Caco-2 (cell line): ENCODE data around the gene EDC4. TPM values are rescaled to one million over a fixed set of nuclear protein-coding genes. Genes with fewer than 3 reads are reported as not detected.

Experiments
- BruUV-seq: library from RNA; stranded (reverse); fragments of 400-500 nt; replicated peaks from 2 replicates; lab custom pipeline; 2021; lab: Mats Ljungman, UMichigan
- CTCF ChIA-PET: fragments of 300-600 bp; sonication (Branson Sonifier 250); formaldehyde crosslinking; loops from one replicate; lab custom pipeline; 2022; ENCODE audit warnings: antibody characterized with exemption; lab: Charles Lee
- POLR2A ChIA-PET: fragments of 300-600 bp; sonication (Branson Sonifier 250); formaldehyde crosslinking; loops from one replicate; lab custom pipeline; 2022; ENCODE audit warnings: antibody characterized with exemption; lab: Charles Lee
- DNase-seq, 2 experiments: peaks; one replicate each; pipeline versions ENCODE4 v3.0.0 to v3.0.0-alpha.2; 2020 to 2022
- H3K27me3 ChIP-seq: replicated peaks from 2 replicates; pipeline ENCODE4 v1.6.0; 2011; ENCODE audit warnings: low read length; ENCODE audit not compliant: control insufficient read depth, insufficient read depth
- H3K36me3 ChIP-seq: 2 replicates; pipeline ENCODE4 v1.5.1; 2011; ENCODE audit warnings: low read length; ENCODE audit not compliant: control insufficient read depth, insufficient read depth
- H3K4me1 ChIP-seq: fragments of 250-450 bp; sonication (Bioruptor Pico); 2 replicates; pipeline ENCODE4 v1.5.1; 2020; ENCODE audit warnings: mild to moderate bottlenecking
- H3K4me3 ChIP-seq: 2 replicates; pipeline ENCODE4 v1.5.1; 2011; ENCODE audit warnings: low read depth, mild to moderate bottlenecking, control low read depth, low read length
- H3K9me3 ChIP-seq: fragments of 250-450 bp; sonication (Bioruptor Pico); 2 replicates; pipeline ENCODE4 v1.5.1; 2020; ENCODE audit warnings: mild to moderate bottlenecking, moderate library complexity
- H3K27ac Mint-ChIP-seq: one replicate; pipeline ENCODE4 v1.8.0; 2022; ENCODE audit warnings: mixed read lengths; ENCODE audit not compliant: unreplicated experiment
- H3K27me3 Mint-ChIP-seq: one replicate; pipeline ENCODE4 v1.8.0; 2022; ENCODE audit warnings: mixed read lengths; ENCODE audit not compliant: insufficient read depth, unreplicated experiment
- H3K36me3 Mint-ChIP-seq: one replicate; pipeline ENCODE4 v1.8.0; 2022; ENCODE audit warnings: mild to moderate bottlenecking, mixed read lengths; ENCODE audit not compliant: insufficient read depth, unreplicated experiment
- H3K4me1 Mint-ChIP-seq: one replicate; pipeline ENCODE4 v1.8.0; 2022; ENCODE audit warnings: low read depth, mixed read lengths; ENCODE audit not compliant: unreplicated experiment
- H3K4me3 Mint-ChIP-seq: one replicate; pipeline ENCODE4 v1.8.0; 2022; ENCODE audit warnings: mild to moderate bottlenecking, moderate library complexity, mixed read lengths; ENCODE audit not compliant: unreplicated experiment
- H3K9me3 Mint-ChIP-seq: one replicate; pipeline ENCODE4 v1.8.0; 2022; ENCODE audit warnings: mixed read lengths; ENCODE audit not compliant: unreplicated experiment
- intact Hi-C: fragments of 100-400 bp; cut with micrococcal nuclease; formaldehyde crosslinking; loops from one replicate; pipeline ENCODE4 v1.10.0; 2022; ENCODE audit not compliant: unreplicated experiment
- total RNA-seq: library from RNA; stranded (reverse); gene quantifications from 2 replicates; pipeline ENCODE4 v1.2.3, GENCODE V29; 2022
- TF ChIP-seq, protein P1 (sequence below), 2 experiments: fragments of 200-600 bp in 1 of 2; IDR thresholded peaks; 1 replicate in 1 of 2; 2 replicates in 1 of 2; pipeline versions ENCODE4 v1.5.1 to v1.8.0; 2011 to 2022; ENCODE audit warnings: antibody characterized with exemption in 1 of 2, control low read depth in 1 of 2, inconsistent platforms in 1 of 2, low read depth in 1 of 2, low read length in 1 of 2, mild to moderate bottlenecking in 1 of 2, moderate library complexity in 1 of 2; ENCODE audit not compliant: insufficient read depth in 1 of 2, severe bottlenecking in 1 of 2, unreplicated experiment in 1 of 2

Gene EDC4
- total RNA-seq, 1 experiment from 2014 or later, result 139 TPM

DNA sequence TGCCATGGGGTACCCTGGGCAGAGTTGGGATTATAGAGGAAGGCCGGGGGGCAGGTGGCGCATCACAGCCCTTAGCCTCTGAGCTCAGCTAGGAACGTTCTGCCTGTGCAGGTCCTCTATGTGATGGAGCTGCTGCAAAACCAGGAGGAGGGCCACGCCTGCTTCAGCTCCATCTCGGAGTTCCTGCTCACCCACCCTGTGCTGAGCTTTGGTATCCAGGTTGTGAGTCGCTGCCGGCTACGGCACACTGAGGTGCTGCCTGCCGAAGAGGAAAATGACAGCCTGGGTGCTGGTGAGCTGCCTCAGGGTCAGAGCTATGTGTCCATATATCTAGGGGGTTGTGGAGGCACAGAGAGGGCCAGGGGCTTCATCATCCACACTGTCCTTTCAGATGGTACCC lies 6.0 kb downstream of the EDC4 start:
- Histone ChIP-seq H3K9me3 (no peaks in the 10 kb centered on the region), H3K4me1 (peaks cover 29% of the 10 kb centered on the region), H3K4me3 (no peak overlapping the region), H3K36me3 (peaks cover 21% of the 10 kb centered on the region), H3K27me3 (no peaks in the 10 kb centered on the region)
- Mint-ChIP-seq H3K4me3 (no peak overlapping the region), H3K27ac (no peak overlapping the region), H3K27me3 (no peaks in the 10 kb centered on the region), H3K9me3 (no peaks in the 10 kb centered on the region), H3K36me3 (peaks cover 80% of the 10 kb centered on the region), H3K4me1 (peaks cover 45% of the 10 kb centered on the region)
- TF ChIP-seq, protein P1, sequence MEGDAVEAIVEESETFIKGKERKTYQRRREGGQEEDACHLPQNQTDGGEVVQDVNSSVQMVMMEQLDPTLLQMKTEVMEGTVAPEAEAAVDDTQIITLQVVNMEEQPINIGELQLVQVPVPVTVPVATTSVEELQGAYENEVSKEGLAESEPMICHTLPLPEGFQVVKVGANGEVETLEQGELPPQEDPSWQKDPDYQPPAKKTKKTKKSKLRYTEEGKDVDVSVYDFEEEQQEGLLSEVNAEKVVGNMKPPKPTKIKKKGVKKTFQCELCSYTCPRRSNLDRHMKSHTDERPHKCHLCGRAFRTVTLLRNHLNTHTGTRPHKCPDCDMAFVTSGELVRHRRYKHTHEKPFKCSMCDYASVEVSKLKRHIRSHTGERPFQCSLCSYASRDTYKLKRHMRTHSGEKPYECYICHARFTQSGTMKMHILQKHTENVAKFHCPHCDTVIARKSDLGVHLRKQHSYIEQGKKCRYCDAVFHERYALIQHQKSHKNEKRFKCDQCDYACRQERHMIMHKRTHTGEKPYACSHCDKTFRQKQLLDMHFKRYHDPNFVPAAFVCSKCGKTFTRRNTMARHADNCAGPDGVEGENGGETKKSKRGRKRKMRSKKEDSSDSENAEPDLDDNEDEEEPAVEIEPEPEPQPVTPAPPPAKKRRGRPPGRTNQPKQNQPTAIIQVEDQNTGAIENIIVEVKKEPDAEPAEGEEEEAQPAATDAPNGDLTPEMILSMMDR (IDR thresholded peaks at IDR 0.05; ENCODE audit: insufficient read depth in 1 of 2, low read depth in 1 of 2, low read length in 1 of 2, severe bottlenecking in 1 of 2, unreplicated experiment in 1 of 2), result no peak
- CTCF ChIA-PET, result interaction anchor here (1.3 kb wide), 1 partner anchor 62 kb away, joined by 3 read pairs; no protein-coding TSS in a partner anchor
- no peak for DNase-seq
- POLR2A ChIA-PET, result no interaction called here
- BruUV-seq, result no TSS peak
- intact Hi-C loops, result no loop called here

DNA sequence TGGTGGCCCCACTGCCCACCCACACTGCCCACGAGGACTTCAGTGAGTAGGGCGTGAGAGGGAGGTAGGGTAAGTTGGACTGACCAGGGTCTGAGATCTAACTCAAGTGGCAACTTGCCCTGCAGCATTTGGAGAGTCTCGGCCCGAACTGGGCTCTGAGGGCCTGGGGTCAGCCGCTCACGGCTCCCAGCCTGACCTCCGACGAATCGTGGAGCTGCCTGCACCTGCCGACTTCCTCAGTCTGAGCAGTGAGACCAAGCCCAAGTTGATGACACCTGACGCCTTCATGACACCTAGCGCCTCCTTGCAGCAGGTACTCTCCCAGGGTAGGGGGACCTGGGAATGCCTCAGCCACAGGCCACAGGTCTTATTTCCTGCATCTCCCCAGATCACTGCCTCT lies 6.6 kb downstream of the EDC4 start:
- Mint-ChIP-seq H3K4me1 (peaks cover 44% of the 10 kb centered on the region), H3K27me3 (no peaks in the 10 kb centered on the region), H3K4me3 (no peak overlapping the region), H3K9me3 (no peaks in the 10 kb centered on the region), H3K36me3 (peaks cover 85% of the 10 kb centered on the region), H3K27ac (no peak overlapping the region)
- POLR2A ChIA-PET, result no interaction called here
- TF ChIP-seq, protein P1 (IDR thresholded peaks at IDR 0.05; ENCODE audit: insufficient read depth in 1 of 2, low read depth in 1 of 2, low read length in 1 of 2, severe bottlenecking in 1 of 2, unreplicated experiment in 1 of 2), result no peak
- no TSS peak for BruUV-seq
- CTCF ChIA-PET, result interaction anchor here (1.6 kb wide), 1 partner anchor 14 kb away, joined by 4 read pairs; no protein-coding TSS in a partner anchor
- intact Hi-C loops, result no loop called here
- H3K36me3 ChIP-seq, result peaks cover 19% of the 10 kb centered on the region
- no peak for DNase-seq
- H3K4me3 ChIP-seq, result no peak overlapping the region
- no peaks in the 10 kb centered on the region for H3K27me3 ChIP-seq
- H3K4me1 ChIP-seq, result peaks cover 30% of the 10 kb centered on the region
- no peaks in the 10 kb centered on the region for H3K9me3 ChIP-seq

DNA sequence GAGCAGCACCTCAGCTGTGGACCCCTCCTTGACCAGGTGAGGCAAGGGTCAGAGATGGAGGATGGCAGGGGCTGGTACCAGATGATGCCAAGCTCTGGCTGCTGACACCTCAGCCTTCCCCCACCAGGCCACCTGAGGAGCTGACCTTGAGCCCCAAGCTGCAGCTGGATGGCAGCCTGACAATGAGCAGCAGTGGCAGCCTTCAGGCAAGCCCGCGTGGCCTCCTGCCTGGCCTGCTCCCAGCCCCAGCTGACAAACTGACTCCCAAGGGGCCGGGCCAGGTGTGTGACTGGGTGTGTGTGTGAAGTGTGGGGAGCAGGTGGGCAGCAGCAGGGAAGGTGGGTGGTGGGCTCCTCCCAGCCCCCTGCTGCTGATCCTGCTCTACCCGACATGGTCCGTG lies 7.1 kb downstream of the EDC4 start:
- POLR2A ChIA-PET, result no interaction called here
- intact Hi-C loops, result no loop called here
- no peak for DNase-seq

More for the DNA sequence above, 7.1 kb downstream of the EDC4 start:
- Mint-ChIP-seq H3K4me3 (no peak overlapping the region), H3K27me3 (no peaks in the 10 kb centered on the region), H3K27ac (peak overlapping the region; percentile 96), H3K4me1 (peaks cover 44% of the 10 kb centered on the region), H3K9me3 (no peaks in the 10 kb centered on the region), H3K36me3 (peaks cover 89% of the 10 kb centered on the region)
- Histone ChIP-seq H3K9me3 (no peaks in the 10 kb centered on the region), H3K36me3 (peaks cover 20% of the 10 kb centered on the region), H3K27me3 (no peaks in the 10 kb centered on the region), H3K4me3 (no peak overlapping the region), H3K4me1 (peaks cover 33% of the 10 kb centered on the region)
- CTCF ChIA-PET, result interaction anchor here (1.6 kb wide), 1 partner anchor 15 kb away, joined by 4 read pairs; no protein-coding TSS in a partner anchor
- TF ChIP-seq, protein P1 (IDR thresholded peaks at IDR 0.05; ENCODE audit: insufficient read depth in 1 of 2, low read depth in 1 of 2, low read length in 1 of 2, severe bottlenecking in 1 of 2, unreplicated experiment in 1 of 2), result no peak
- BruUV-seq, result no TSS peak
